Measurements from ENCODE around the gene NUTF2. TPM values are rescaled to one million over a fixed set of nuclear protein-coding genes. Genes with fewer than 3 reads are reported as not detected.
A peak's percentile ranks its signal among the peaks of the same experiment; 100 is the strongest.
"Not testable (repeated sequence)": the region's sequence is repeated elsewhere in the genome, so short reads cannot be mapped to it uniquely, and the experiment has no call there.

NUTF2 gene
- total RNA-seq, 4 donors from 2014 or later = 60.1 to 210 (median 114) TPM

DNA sequence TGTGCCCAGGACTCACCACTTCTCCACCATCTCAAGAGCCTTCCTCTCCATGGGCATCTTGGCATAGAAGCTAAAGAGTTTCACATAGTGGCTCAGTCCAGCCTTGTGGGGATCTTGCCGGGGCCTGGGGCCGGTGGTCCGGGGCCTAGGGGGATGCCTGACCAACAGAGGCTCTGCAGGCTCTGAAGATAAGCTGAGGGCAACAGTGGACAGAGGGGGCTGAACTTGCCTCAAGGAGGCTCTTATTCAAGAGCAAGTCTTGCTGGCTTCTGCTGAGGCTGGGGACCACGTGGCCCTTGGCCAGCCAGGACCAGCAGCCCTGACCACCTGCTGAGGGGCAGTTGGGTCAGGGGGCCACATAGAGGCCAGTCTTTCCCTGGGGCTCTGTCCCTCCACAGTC is 18.1 kb upstream of the NUTF2 start:
- Histone ChIP-seq H3K9me3 (no peaks in the 10 kb centered on the region), H3K36me3 (peaks cover 0 to 48% of the 10 kb centered on the region in 2 donors), H3K27ac (no peak overlapping the region), H3K4me1 (peaks cover 5 to 8% of the 10 kb centered on the region in 2 donors), H3K27me3 (no peaks in the 10 kb centered on the region), H3K4me3 (no peak overlapping the region)
- in situ Hi-C loops (cut with MboI; ENCODE audit: low sequenced_read_pairs in 4 of 4) (loop anchor here in 2 of 4 donors (10.0 kb wide), 1 partner anchor 96 kb away; no protein-coding TSS in a partner anchor), intact Hi-C loops (cut with DNase I; ENCODE audit: low total_unique reads) (no loop called here)
- no peak for DNase-seq
- TF ChIP-seq POLR2A (IDR thresholded peaks at IDR 0.05) = no peak
- TF ChIP-seq, protein P1, sequence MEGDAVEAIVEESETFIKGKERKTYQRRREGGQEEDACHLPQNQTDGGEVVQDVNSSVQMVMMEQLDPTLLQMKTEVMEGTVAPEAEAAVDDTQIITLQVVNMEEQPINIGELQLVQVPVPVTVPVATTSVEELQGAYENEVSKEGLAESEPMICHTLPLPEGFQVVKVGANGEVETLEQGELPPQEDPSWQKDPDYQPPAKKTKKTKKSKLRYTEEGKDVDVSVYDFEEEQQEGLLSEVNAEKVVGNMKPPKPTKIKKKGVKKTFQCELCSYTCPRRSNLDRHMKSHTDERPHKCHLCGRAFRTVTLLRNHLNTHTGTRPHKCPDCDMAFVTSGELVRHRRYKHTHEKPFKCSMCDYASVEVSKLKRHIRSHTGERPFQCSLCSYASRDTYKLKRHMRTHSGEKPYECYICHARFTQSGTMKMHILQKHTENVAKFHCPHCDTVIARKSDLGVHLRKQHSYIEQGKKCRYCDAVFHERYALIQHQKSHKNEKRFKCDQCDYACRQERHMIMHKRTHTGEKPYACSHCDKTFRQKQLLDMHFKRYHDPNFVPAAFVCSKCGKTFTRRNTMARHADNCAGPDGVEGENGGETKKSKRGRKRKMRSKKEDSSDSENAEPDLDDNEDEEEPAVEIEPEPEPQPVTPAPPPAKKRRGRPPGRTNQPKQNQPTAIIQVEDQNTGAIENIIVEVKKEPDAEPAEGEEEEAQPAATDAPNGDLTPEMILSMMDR (IDR thresholded peaks at IDR 0.05 in 4 of 5, conservative IDR thresholded peaks at IDR 0.05 in 1 of 5) = no peak
- no peak for ATAC-seq

DNA sequence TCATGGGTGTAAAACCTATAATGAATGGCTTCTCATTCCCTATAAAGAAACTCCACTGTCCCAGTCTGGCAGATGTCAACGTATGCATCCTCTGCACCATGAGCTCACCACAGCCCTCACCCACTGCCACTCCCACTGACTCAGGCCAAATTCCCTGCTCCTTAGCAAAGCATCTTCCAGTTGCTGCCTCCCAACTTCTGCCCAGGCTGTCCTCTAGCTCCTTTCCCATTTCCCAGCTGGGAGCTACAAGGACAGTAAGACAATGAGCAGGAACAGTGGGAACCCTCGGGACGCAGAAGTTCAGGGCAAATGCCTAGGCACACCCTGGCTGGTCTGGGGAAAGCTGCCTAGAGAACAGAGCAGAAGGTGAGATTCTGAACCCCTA is 13.7 kb upstream of the NUTF2 start:
- ATAC-seq (no peak), DNase-seq (no peak)
- Histone ChIP-seq H3K27me3 (no peaks in the 10 kb centered on the region), H3K4me1 (peaks cover 11 to 14% of the 10 kb centered on the region in 2 donors), H3K36me3 (peaks cover 0 to 38% of the 10 kb centered on the region in 2 donors), H3K4me3 (peak overlapping the region; percentile 92 to 98 (median 94)), H3K27ac (peak overlapping the region; percentile 82 to 88 (median 86)), H3K9me3 (no peaks in the 10 kb centered on the region)
- intact Hi-C loops (cut with DNase I; ENCODE audit: low total_unique reads) = no loop called here
- TF ChIP-seq POLR2A (IDR thresholded peaks at IDR 0.05) = no peak
- TF ChIP-seq, protein P1 (IDR thresholded peaks at IDR 0.05 in 4 of 5, conservative IDR thresholded peaks at IDR 0.05 in 1 of 5) = no peak
- in situ Hi-C loops (cut with MboI; ENCODE audit: low sequenced_read_pairs in 4 of 4) = no loop called here

DNA sequence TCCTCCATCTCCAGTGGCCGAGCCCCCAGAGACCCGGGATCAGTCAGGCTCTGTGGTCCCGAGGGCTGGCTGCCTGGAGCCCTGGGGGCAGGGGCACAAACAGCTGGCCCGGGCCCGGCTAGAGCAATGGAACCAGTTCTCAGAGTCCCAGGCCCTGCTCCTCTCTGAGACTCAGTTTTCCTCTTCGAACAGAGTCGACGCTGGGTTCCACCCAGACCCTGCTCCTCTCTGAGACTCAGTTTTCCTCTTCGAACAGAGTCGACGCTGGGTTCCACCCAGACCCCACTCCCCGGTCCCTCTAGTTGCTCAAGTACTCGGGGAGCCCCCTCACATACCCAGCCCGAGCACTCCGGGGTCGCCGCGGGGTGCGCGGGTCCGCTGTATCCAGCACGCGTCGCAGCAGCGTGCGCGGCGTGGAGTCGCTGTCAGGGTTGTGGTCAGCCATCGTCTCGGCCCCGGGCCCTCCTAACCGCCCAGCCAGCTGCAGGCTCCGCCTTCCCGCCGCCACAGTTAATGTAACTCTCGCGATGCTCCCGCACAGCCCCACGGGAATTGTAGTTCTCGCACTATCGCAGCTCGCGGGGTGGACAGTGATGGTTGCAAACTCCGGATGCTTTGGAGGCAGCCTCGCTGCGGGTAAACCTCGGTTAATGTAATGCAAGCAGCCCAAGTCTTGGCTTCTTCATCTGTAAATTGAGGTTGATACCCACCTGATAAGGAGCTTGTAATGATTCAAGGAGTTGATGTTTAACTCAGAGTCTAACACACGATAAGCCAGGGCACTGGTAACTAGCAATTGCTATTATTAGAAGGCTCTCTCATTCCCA is 13.1 kb upstream of the NUTF2 start:
- in situ Hi-C loops (cut with MboI; ENCODE audit: low sequenced_read_pairs in 4 of 4) = no loop called here
- Histone ChIP-seq H3K4me3 (peak overlapping the region; percentile 92 to 98 (median 94)), H3K36me3 (peaks cover 0 to 32% of the 10 kb centered on the region in 2 donors), H3K27me3 (no peaks in the 10 kb centered on the region), H3K27ac (peak overlapping the region; percentile 82 to 88 (median 86)), H3K4me1 (peaks cover 11 to 14% of the 10 kb centered on the region in 2 donors), H3K9me3 (no peaks in the 10 kb centered on the region)
- intact Hi-C loops (cut with DNase I; ENCODE audit: low total_unique reads) = no loop called here
- peak; percentile 82 to 89 for DNase-seq
- TF ChIP-seq, protein P1 (IDR thresholded peaks at IDR 0.05 in 4 of 5, conservative IDR thresholded peaks at IDR 0.05 in 1 of 5) = no peak
- TF ChIP-seq POLR2A (IDR thresholded peaks at IDR 0.05) = peak; percentile 60 to 70
- peak; percentile 97 for ATAC-seq

DNA sequence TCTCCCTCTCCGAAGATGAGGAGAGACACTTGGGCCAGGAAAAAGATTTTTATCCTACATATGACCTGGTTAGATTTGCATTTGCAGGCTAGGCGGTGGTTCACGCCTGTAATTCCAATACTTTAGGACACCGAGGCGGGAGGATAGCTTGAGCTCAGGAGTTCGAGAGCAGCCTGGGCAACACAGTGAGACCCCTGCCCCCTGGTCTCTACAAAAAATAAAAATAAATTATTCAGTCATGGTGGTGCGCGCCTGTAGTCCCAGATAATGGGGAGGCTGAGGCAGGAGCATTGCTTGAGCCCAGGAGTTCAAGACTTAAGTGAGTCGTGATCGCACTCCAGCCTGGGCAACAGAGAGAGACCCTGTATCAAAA is 12.5 kb upstream of the NUTF2 start:
- ATAC-seq (no peak), DNase-seq (no peak)
- peak overlapping the region; percentile 82 to 88 (median 86) for H3K27ac ChIP-seq
- H3K4me1 ChIP-seq = peaks cover 11 to 14% of the 10 kb centered on the region in 2 donors
- no peaks in the 10 kb centered on the region for H3K27me3 ChIP-seq
- H3K4me3 ChIP-seq = peak overlapping the region; percentile 92 to 98 (median 94)
- in situ Hi-C loops (cut with MboI; ENCODE audit: low sequenced_read_pairs in 4 of 4) = no loop called here
- TF ChIP-seq, protein P1 (IDR thresholded peaks at IDR 0.05 in 4 of 5, conservative IDR thresholded peaks at IDR 0.05 in 1 of 5) = no peak
- no peak for TF ChIP-seq POLR2A (IDR thresholded peaks at IDR 0.05)
- H3K9me3 ChIP-seq = no peaks in the 10 kb centered on the region
- H3K36me3 ChIP-seq = peaks cover 0 to 26% of the 10 kb centered on the region in 2 donors
- intact Hi-C loops (cut with DNase I; ENCODE audit: low total_unique reads) = no loop called here

DNA sequence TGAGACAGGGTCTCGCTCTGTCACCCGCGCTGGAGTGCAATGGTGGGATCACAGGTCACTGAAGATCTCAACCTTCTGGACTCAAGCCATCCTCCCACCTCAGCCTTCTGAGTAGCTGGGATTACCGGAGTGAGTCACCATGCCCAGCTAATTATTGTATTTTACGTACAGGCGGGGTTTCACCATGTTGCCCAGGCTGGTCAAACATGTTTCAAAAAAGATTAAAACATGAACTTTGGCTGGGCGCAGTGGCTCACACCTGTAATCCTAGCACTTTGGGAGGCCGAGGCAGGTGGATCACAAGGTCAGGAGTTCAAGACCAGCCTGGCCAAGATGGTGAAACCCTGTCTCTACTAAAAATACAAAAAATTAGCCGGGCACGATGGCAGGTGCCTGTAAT is 9.5 kb upstream of the NUTF2 start:
- intact Hi-C loops (cut with DNase I; ENCODE audit: low total_unique reads); H3K27ac ChIP-seq; H3K9me3 ChIP-seq; H3K36me3 ChIP-seq; in situ Hi-C loops (cut with MboI; ENCODE audit: low sequenced_read_pairs in 4 of 4); ATAC-seq; H3K4me3 ChIP-seq; H3K27me3 ChIP-seq; DNase-seq: not testable (repeated sequence)
- peaks cover 16 to 21% of the 10 kb centered on the region in 2 donors for H3K4me1 ChIP-seq
